Ascending aorta (tissue), 2 donors: ENCODE data around the gene PIEZO1. TPM values are rescaled to one million over a fixed set of nuclear protein-coding genes. Genes with fewer than 3 reads are reported as not detected.

Source experiments
- DNase-seq, 2 donors: peaks; one replicate each; pipeline ENCODE4 v3.0.0-alpha.2; 2019; ENCODE audit warnings: low spot score in 2 of 2
- H3K27ac ChIP-seq, 2 donors: fragments of 200-600 bp; sonication (generic); one replicate each; pipeline ENCODE4 v1.5.1; 2016 to 2017; ENCODE audit warnings: mild to moderate bottlenecking in 1 of 2
- H3K27me3 ChIP-seq: fragments of 200-600 bp; sonication (generic); one replicate; pipeline ENCODE4 v1.5.1; 2017
- H3K36me3 ChIP-seq, 2 donors: fragments of 200-600 bp; sonication (generic); one replicate each; pipeline ENCODE4 v1.5.1; 2016
- H3K4me1 ChIP-seq, 2 donors: fragments of 200-600 bp; sonication (generic); one replicate each; pipeline ENCODE4 v1.5.1; 2016 to 2017; ENCODE audit warnings: mild to moderate bottlenecking in 1 of 2
- H3K4me3 ChIP-seq, 2 donors: fragments of 200-600 bp; sonication (generic); one replicate each; pipeline ENCODE4 v1.5.1; 2016 to 2017; ENCODE audit warnings: mild to moderate bottlenecking in 1 of 2
- H3K9me3 ChIP-seq, 2 donors: fragments of 200-600 bp; sonication (generic); one replicate each; pipeline ENCODE4 v1.5.1; 2016
- intact Hi-C: fragments of 100-400 bp; cut with DNase I; formaldehyde crosslinking; loops from one replicate; pipeline ENCODE4 v1.15.1; 2023
- total RNA-seq: library from RNA; depleted of rRNA; stranded (reverse); fragments of >200 nt; gene quantifications from one replicate; pipeline ENCODE4 v1.1.0, GENCODE V29; 2016
- TF ChIP-seq, protein P1 (sequence below), 3 experiments: fragments of 200-600 bp in 2 of 3; fragments of 450-650 bp in 1 of 3; sonication (generic) in 2 of 3; IDR thresholded peaks; one replicate each; pipeline ENCODE4 v1.5.1; 2016 to 2019; ENCODE audit warnings: antibody characterized with exemption in 3 of 3, mild to moderate bottlenecking in 1 of 3, moderate library complexity in 1 of 3

The PIEZO1 gene
- total RNA-seq, 1 donor from 2014 or later = 428 TPM

DNA sequence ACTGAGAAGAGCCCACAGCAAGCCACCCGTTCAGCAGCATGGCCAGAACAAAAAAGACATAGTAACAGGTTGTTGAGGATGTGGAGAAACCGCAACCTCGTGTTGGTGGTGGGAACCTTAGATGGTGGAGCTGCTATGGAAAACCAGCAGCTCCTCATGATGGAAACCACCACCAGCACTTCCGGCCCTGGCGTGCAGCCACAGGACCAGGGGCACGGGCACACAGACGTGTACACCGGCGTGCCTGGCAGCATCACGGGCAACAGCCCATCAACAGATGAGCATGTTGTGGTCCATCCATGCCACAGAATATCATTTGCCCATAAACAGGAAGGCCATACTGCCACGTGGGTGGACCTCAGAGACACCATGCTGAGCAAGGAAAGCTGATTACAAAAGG lies 66.8 kb downstream of the PIEZO1 start:
- no peak for DNase-seq
- intact Hi-C loops = no loop called here
- Histone ChIP-seq H3K27me3 (no peaks in the 10 kb centered on the region), H3K4me3 (no peak overlapping the region), H3K36me3 (peaks cover 72 to 98% of the 10 kb centered on the region in 2 donors), H3K27ac (no peak overlapping the region), H3K9me3 (no peaks in the 10 kb centered on the region), H3K4me1 (no peaks in the 10 kb centered on the region)
- TF ChIP-seq, protein P1, sequence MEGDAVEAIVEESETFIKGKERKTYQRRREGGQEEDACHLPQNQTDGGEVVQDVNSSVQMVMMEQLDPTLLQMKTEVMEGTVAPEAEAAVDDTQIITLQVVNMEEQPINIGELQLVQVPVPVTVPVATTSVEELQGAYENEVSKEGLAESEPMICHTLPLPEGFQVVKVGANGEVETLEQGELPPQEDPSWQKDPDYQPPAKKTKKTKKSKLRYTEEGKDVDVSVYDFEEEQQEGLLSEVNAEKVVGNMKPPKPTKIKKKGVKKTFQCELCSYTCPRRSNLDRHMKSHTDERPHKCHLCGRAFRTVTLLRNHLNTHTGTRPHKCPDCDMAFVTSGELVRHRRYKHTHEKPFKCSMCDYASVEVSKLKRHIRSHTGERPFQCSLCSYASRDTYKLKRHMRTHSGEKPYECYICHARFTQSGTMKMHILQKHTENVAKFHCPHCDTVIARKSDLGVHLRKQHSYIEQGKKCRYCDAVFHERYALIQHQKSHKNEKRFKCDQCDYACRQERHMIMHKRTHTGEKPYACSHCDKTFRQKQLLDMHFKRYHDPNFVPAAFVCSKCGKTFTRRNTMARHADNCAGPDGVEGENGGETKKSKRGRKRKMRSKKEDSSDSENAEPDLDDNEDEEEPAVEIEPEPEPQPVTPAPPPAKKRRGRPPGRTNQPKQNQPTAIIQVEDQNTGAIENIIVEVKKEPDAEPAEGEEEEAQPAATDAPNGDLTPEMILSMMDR (IDR thresholded peaks at IDR 0.05) = no peak

DNA sequence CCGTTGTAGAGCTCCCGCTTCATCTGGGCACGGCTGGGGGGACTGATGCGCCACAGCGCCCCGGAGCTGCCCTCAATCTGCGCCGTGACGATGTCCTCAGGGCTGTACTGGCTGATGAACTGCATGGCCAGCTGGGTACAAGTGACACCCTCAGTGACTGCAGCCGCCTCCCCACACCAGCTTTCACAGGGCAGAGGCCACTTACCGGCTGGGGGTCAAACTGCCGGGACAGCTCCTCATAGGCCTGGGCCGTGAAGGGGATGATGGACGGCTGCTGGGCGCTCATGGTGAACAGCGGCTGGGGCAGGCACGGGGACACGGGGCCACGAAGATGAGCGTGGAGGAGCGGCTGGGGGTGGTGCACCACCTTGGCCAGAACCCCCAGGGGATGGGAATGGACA lies 68.4 kb downstream of the PIEZO1 start:
- Histone ChIP-seq H3K4me3 (no peak overlapping the region), H3K36me3 (peaks cover 57 to 82% of the 10 kb centered on the region in 2 donors), H3K9me3 (no peaks in the 10 kb centered on the region), H3K4me1 (no peaks in the 10 kb centered on the region), H3K27ac (no peak overlapping the region), H3K27me3 (no peaks in the 10 kb centered on the region)
- intact Hi-C loops = no loop called here
- DNase-seq = no peak
- TF ChIP-seq, protein P1 (IDR thresholded peaks at IDR 0.05) = no peak

DNA sequence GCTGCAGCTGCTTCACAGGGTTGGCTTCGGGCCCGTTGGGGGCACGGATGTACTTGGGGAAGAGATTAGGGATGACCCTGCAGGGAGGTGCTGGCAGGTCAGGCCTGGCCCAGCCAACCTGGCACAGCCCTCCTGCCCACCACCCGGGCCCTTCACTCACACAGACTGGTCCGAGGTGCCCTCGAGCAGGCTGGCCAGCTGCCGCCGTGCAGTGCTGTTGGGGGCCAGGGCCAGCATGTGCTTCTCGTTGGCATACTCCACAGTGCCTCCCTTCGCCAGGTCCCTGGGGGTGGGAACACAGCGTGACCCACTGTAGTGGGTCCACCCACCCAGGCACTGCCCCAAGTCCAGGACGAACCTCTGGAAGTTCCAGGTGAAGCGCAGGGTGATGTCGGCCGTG lies 68.8 kb downstream of the PIEZO1 start:
- Histone ChIP-seq H3K4me1 (no peaks in the 10 kb centered on the region), H3K9me3 (no peaks in the 10 kb centered on the region), H3K36me3 (peaks cover 53 to 78% of the 10 kb centered on the region in 2 donors), H3K27me3 (no peaks in the 10 kb centered on the region), H3K27ac (no peak overlapping the region), H3K4me3 (no peak overlapping the region)
- intact Hi-C loops = no loop called here
- no peak for DNase-seq
- TF ChIP-seq, protein P1 (IDR thresholded peaks at IDR 0.05) = no peak

DNA sequence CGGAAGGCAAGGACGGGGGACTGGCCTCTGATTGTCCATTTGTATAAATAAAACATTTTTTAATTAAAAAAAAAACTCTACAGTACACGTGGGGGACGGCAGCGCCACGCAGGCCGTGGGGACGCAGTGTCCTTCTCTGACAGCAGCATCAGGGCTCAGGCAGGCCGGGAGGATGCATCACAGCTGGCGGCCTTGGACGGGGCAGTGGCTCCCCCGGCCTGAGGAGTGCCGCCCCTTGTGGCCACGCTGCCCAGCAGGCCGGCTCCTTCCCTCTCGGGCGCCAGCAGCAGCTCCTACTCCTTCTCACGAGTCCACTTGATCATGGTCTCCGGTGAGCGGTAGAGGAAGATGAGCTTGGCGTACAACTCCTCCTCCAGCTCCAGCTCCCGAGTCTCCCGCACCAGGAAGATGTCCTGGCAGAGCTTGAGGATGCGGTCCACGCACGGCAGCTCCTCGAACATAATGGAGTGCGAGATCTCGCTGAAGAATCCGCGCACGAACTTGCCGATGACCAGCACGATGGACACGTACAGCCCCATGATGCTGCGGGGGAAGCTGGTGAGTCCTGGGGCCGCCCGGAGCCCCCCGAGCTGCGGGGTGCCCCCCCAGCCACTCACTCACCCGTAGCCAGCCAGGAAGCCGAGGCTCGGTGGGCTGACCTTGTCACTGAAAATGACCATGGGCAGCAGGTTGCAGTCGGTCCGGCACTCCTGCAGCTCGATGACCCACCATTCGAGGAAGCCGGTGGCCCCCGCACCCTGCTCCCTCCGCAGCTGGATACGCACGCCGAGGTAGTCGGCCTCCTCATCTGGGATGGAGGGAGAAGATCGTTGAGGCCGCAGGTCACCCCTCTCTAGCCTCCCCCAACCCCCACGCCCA lies 69.5 kb downstream of the PIEZO1 start:
- TF ChIP-seq, protein P1 (IDR thresholded peaks at IDR 0.05) = no peak
- peaks cover 48 to 72% of the 10 kb centered on the region in 2 donors for H3K36me3 ChIP-seq

DNA sequence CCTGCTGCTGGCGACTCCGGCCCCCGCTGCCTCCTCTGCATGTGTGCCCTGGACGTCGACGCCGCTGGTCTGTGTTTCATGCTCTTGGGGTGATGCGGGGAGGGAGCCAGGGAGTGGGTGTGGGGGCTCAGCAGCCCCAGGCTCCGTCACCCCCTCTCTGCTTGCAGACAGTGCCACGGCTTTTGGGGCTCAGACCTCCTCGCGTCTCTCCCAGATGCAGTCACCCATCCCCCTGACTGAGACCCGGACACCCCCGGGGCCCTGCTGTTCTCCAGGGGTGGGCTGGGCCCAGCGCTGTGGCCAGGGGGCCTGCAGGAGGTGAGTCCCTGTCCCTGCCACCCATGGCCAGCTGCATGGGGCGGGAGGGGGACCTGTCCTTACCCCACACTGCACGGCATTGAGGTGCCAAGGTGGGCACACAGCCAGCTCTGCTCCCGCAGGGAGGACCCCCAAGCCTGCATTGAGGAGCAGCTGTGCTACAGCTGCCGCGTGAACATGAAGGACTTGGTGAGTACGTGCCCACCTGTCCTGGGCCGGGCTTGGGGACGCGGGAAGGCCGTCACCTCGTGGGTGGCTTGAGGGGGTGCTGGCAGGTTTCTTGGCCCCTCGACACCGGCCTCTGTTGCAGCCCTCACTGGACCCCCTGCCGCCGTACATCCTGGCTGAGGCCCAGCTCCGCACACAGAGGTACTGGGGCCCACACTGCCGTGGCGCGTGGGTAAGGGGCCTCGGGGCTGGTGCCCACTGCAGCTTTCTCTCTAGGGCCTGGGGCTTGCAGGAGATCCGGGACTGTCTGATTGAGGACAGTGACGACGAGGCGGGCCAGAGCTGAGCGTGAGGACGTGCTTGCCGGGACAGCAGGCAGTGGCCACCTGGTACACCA lies 70.4 kb downstream of the PIEZO1 start:
- H3K4me3 ChIP-seq = no peak overlapping the region
- intact Hi-C loops = no loop called here

More for the DNA sequence above, 69.5 kb downstream of the PIEZO1 start:
- no peaks in the 10 kb centered on the region for H3K4me1 ChIP-seq
- no peaks in the 10 kb centered on the region for H3K9me3 ChIP-seq
- intact Hi-C loops = no loop called here
- no peak for DNase-seq
- no peak overlapping the region for H3K4me3 ChIP-seq
- no peak overlapping the region for H3K27ac ChIP-seq
- no peaks in the 10 kb centered on the region for H3K27me3 ChIP-seq

More for the DNA sequence above, 70.4 kb downstream of the PIEZO1 start:
- TF ChIP-seq, protein P1 (IDR thresholded peaks at IDR 0.05) = no peak
- Histone ChIP-seq H3K36me3 (peaks cover 42 to 63% of the 10 kb centered on the region in 2 donors), H3K27me3 (no peaks in the 10 kb centered on the region), H3K27ac (no peak overlapping the region), H3K4me1 (no peaks in the 10 kb centered on the region), H3K9me3 (no peaks in the 10 kb centered on the region)
- DNase-seq = no peak
